KOPT-K1 (cell line): ENCODE measurements around the gene SETD6.

Experiments used
- H3K27ac ChIP-seq: fragments of 200-600 bp; sonication (generic); 2 replicates; pipeline ENCODE4 v1.5.1; 2016; ENCODE audit warnings: antibody characterized with exemption, mild to moderate bottlenecking, low read depth, low read length; ENCODE audit not compliant: poor library complexity, severe bottlenecking
- H3K36me3 ChIP-seq: fragments of 200-600 bp; sonication (generic); 2 replicates; pipeline ENCODE4 v1.5.1; 2017; ENCODE audit warnings: antibody characterized with exemption, mild to moderate bottlenecking, low read length, moderate library complexity; ENCODE audit not compliant: insufficient read depth
- H3K9me3 ChIP-seq: fragments of 200-600 bp; sonication (generic); 2 replicates; pipeline ENCODE4 v1.5.1; 2017; ENCODE audit warnings: antibody characterized with exemption, low read length, mild to moderate bottlenecking; ENCODE audit not compliant: insufficient read depth, poor library complexity, severe bottlenecking

The SETD6 gene, protein sequence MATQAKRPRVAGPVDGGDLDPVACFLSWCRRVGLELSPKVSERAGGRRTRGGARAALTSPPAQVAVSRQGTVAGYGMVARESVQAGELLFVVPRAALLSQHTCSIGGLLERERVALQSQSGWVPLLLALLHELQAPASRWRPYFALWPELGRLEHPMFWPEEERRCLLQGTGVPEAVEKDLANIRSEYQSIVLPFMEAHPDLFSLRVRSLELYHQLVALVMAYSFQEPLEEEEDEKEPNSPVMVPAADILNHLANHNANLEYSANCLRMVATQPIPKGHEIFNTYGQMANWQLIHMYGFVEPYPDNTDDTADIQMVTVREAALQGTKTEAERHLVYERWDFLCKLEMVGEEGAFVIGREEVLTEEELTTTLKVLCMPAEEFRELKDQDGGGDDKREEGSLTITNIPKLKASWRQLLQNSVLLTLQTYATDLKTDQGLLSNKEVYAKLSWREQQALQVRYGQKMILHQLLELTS

GRCh38 chr16:58515125-58515870 lies at the start of gene SETD6:
Gene SETD6 (plus strand): TSS chr16:58515517. CDS start chr16:58515538, 21 bp downstream.
- H3K36me3 ChIP-seq, result peaks cover 96% of the 10 kb centered on the region
- H3K27ac ChIP-seq, result no peak within 1 kb of the TSS
- H3K9me3 ChIP-seq, result no peaks in the 10 kb centered on the region

DNA sequence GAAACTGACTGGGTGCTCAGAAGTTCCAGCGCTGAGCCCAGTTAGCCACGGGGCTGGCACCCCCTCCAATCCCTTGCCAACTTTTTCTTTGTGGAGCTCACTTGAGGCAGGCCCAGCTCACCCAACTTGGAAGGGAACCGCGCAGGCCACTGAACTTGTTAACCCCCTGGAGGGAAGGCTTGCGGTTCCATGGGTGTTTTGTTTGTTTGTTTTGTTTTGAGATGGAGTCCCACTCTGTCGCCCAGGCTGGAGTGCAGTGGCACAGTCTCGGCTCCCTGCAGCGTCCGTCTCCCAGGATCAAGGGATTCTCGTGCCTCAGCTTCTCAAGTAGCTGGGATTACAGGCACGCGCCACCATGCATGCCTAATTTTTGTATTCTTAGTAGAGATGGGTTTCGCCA lies 49.5 kb upstream of the SETD6 start:
- no peaks in the 10 kb centered on the region for H3K9me3 ChIP-seq
- H3K36me3 ChIP-seq, result no peaks in the 10 kb centered on the region
- H3K27ac ChIP-seq, result no peak overlapping the region

GRCh38 chr16:58466396-58466795 lies 48.9 kb upstream of the SETD6 start:
- Histone ChIP-seq H3K27ac (no peak overlapping the region), H3K9me3 (no peaks in the 10 kb centered on the region), H3K36me3 (no peaks in the 10 kb centered on the region)

GRCh38 chr16:58467905-58468304 lies 47.4 kb upstream of the SETD6 start:
- no peaks in the 10 kb centered on the region for H3K9me3 ChIP-seq
- no peak overlapping the region for H3K27ac ChIP-seq
- H3K36me3 ChIP-seq, result no peaks in the 10 kb centered on the region

DNA sequence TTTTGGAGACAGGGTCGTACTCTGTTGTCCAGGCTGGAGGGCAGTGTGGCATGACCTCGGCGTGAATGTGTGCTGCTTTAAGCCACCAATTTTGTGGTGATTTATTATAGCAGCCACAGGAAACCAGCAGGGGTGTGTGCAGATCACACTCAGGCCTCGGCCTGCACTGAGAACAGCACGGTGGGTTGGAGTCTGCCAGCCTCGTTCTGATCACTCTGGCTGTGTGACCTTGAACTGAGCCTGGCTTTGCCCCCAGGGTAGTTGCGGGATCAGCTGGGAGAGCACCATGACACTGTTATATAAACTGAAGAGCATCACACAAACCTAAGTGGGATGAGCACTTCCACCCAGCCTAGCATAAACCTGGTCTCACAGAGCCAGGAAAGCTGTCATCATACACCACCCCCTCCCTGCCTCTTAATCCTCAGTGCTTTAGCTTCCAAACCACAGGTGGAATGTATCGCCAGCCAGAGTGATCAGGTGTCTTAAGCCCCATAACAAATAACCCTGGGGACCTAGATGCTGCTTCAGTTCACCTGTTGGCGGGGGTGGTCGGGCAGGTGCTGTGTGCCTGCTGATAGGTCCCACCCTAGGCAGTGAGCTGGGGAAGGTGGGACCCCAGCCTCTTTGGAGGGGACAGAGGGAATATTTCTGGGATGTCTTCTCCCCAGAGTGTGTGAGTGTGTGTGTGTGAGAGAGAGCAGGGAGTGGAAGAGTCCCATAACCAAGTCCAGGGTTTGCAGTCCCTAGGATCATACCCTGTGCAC lies 43.9 kb upstream of the SETD6 start:
- Histone ChIP-seq H3K9me3 (no peaks in the 10 kb centered on the region), H3K36me3 (no peaks in the 10 kb centered on the region), H3K27ac (no peak overlapping the region)

- H3K36me3 ChIP-seq, result no peaks in the 10 kb centered on the region
These were observed 43.1 kb upstream of the SETD6 start for GRCh38 chr16:58472266-58472665.

GRCh38 chr16:58472827-58473226 lies 42.5 kb upstream of the SETD6 start:
- H3K36me3 ChIP-seq, result no peaks in the 10 kb centered on the region
- no peak overlapping the region for H3K27ac ChIP-seq
- H3K9me3 ChIP-seq, result no peaks in the 10 kb centered on the region

More at GRCh38 chr16:58472266-58472665, 43.1 kb upstream of the SETD6 start:
- no peaks in the 10 kb centered on the region for H3K9me3 ChIP-seq
- no peak overlapping the region for H3K27ac ChIP-seq

DNA sequence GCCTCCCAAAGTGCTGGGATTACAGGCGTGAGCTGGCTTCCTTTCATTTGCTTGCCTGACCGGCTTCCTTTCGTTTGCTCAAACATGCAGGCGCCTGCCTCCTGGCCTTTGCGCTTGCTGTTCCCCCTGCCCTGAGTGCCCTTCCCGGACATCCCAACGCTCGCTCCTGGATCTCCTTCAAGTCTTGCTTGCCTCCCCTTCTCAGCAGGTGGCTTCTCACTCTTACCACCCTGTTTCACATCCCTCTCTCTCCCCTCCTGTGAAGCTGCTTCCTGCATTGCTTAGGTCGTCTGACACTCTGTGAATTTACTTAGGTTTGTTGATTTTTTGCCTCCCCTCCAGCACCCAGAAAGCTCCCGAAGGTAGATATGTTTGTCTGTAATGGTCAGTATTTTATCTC lies 41.0 kb upstream of the SETD6 start:
- Histone ChIP-seq H3K36me3 (no peaks in the 10 kb centered on the region), H3K27ac (no peak overlapping the region), H3K9me3 (no peaks in the 10 kb centered on the region)

GRCh38 chr16:58475091-58475619 lies 40.2 kb upstream of the SETD6 start:
- Histone ChIP-seq H3K27ac (no peak overlapping the region), H3K9me3 (no peaks in the 10 kb centered on the region), H3K36me3 (no peaks in the 10 kb centered on the region)

DNA sequence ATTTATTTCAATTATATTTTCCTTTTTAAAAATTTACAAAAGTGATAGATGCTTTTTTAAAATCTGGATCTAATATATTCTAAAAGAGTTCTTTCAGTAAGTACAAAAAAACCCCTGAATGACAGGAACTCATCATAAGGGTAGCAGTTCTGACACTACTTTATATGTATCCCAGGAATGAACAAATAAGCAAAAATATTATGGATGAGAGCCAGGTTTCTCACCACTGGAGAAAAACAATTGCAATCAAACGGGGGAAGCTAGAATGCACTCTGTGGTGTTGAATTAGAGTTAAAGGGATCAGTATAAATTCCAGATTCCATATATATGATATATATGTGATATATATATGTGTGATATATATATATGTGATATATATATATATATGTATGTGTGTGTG lies 38.5 kb upstream of the SETD6 start:
- H3K36me3 ChIP-seq, result no peaks in the 10 kb centered on the region
- H3K27ac ChIP-seq, result no peak overlapping the region
- no peaks in the 10 kb centered on the region for H3K9me3 ChIP-seq

DNA sequence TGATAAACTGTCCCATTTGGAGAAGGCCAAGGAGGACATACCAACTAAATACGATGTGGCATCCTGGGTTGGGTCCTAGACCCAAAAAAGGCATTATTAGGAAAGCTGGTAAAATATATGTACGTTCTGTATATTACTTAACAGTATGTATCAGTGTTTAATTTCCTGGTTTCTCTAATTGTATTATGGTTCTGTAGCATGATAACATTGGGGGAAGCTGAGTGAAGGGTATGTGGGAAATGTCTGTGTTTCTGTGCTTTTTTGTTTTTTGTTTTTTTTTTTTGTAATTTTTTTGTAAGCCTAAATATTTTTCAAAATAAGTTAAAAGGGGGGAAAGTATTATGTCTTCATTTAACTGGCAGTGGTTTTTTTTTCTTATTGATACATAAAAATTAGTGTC lies 36.9 kb upstream of the SETD6 start:
- Histone ChIP-seq H3K36me3 (no peaks in the 10 kb centered on the region), H3K9me3 (no peaks in the 10 kb centered on the region), H3K27ac (no peak overlapping the region)

DNA sequence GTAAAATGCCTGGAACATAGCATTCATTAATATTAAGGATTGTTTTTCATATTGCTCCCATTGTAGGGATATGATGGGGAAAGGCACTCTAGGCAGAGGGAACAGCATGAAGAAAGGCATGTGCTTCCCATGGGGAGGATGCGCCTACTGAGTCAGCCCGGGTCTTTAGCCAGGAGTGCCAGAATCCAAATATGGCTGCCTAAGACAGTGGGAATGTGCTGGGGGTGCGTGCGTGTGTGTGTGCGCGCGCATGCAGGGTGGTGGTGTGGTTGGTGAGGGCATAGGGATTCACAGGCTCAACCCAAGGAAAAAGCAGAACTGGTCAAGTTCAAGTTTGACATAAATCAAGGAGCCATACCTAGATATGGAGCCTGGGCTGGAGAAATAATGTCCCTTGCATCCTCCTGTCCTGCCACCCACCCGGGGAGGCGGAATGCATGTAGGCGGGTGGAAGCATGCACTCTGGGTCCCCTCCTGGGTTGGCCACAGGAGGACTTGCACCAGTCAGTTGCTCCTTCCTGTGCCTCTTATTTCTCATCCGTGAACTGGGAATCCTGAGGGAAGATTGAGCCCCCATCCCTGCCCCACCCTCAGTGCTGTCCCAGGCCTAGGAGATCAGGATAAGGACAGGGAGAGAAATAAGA lies 34.0 kb upstream of the SETD6 start:
- H3K36me3 ChIP-seq, result no peaks in the 10 kb centered on the region
- H3K9me3 ChIP-seq, result no peaks in the 10 kb centered on the region
- no peak overlapping the region for H3K27ac ChIP-seq

DNA sequence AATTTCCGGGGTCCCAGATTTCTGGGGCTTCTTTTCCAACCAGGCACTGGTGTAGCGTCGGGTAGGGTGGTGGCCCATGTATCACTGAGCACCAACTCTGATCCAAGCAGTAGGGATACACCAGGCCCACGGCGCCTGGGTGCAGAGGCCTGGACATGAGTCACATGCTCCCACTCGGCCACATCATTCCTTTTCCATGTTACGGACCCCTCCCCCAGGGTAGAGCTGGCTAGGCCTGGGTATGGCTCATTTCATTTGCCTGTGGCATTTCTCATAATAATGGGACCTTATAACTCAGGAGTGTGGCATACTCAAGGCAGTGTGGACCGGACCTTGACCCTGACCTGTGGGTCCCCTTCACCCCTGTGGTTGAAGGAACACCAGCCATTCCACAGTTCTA lies 33.4 kb upstream of the SETD6 start:
- no peaks in the 10 kb centered on the region for H3K36me3 ChIP-seq
- no peak overlapping the region for H3K27ac ChIP-seq
- H3K9me3 ChIP-seq, result no peaks in the 10 kb centered on the region

GRCh38 chr16:58485184-58485887 lies 30.0 kb upstream of the SETD6 start:
- Histone ChIP-seq H3K27ac (no peak overlapping the region), H3K36me3 (no peaks in the 10 kb centered on the region)

More at GRCh38 chr16:58485184-58485887, 30.0 kb upstream of the SETD6 start:
- no peaks in the 10 kb centered on the region for H3K9me3 ChIP-seq
